ENCODE measurements around the gene SLC7A6OS.

SLC7A6OS gene

GRCh38 chr16:68310774-68311511, at the start of gene SLC7A6OS, which contains the start of gene PRMT7:
TSS of gene SLC7A6OS (minus strand) at chr16:68310946. CDS start at chr16:68310926, 20 bp downstream.
TSS of gene PRMT7 (plus strand) at chr16:68311019. CDS start at chr16:68315980, 4,961 bp downstream.
- DNase-seq = peak; percentile 93

GRCh38 chr16:68359398-68360191, 48.8 kb upstream of the SLC7A6OS start:
- DNase-seq = no peak

GRCh38 chr16:68358951-68359350, 48.2 kb upstream of the SLC7A6OS start:
- no peak for DNase-seq

DNA sequence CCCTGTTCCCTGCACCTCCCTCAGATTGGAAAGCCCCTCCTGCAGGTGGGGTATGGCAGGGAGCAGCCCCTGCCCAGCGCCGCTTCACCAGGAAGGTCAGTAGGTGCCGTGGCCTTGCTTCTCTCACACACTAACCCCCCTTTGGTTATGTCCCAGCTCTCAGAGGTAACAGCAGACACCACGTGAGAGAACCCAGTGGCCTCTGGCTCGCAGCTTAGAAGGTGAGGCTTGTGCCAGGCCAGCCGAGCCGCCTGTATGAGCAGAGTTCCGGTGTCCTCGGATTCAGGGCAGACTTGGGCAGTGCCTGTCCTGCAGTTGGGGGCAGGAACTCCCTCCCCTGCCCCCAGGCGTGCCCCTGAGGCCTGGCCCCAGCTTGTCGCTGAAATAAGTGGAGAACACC, 47.2 kb upstream of the SLC7A6OS start:
- no peak for DNase-seq

GRCh38 chr16:68357521-68357922, 46.8 kb upstream of the SLC7A6OS start:
- no peak for DNase-seq

DNA sequence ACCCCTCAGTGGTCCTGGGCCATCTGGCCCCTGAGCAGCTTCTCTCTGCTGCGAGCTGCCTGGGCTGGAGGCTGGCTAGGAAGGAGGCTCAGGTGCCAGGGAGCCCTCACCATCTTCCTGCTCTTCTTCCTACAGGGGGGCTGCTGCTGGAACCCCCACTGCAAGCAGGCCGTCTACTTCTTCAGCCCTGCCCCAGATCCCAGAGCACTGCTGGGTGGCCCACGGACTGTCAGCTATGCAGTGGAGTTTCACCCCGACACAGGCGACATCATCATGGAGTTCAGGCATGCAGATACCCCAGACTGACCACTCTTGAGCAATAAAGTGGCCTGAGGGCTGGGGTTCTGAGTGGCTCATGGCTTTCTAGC, 46.2 kb upstream of the SLC7A6OS start:
- no peak for DNase-seq

- peak; percentile 70 for DNase-seq
Observed at GRCh38 chr16:68356249-68356918, 45.6 kb upstream of the SLC7A6OS start.

- DNase-seq = no peak
Observed at GRCh38 chr16:68355447-68356248, 44.9 kb upstream of the SLC7A6OS start.

- no peak for DNase-seq
Observed at GRCh38 chr16:68354816-68355215, 44.1 kb upstream of the SLC7A6OS start.

- DNase-seq = no peak
Observed at GRCh38 chr16:68353366-68353765, 42.6 kb upstream of the SLC7A6OS start.

- DNase-seq = no peak
Observed at GRCh38 chr16:68351991-68352431, 41.3 kb upstream of the SLC7A6OS start.

DNA sequence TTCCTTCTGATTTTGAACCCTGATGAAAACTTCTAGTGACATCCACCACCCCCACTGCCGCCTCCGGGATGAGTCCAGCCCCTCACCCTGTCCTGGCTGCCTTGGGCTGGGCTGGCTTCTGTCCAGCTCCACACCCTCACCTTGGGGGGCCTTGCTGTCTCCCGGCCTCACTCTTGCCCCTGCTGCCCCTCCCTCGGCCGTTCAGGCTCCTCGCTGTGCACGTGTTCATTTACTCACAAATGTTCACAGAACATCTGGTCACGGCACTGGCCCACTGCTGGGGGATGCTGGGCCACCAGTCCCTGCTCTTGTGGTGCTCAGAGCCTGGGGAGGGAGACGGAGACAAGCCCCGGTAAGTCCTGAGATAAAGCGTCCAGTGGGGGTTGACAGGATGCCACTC, 40.7 kb upstream of the SLC7A6OS start:
- DNase-seq = no peak

DNA sequence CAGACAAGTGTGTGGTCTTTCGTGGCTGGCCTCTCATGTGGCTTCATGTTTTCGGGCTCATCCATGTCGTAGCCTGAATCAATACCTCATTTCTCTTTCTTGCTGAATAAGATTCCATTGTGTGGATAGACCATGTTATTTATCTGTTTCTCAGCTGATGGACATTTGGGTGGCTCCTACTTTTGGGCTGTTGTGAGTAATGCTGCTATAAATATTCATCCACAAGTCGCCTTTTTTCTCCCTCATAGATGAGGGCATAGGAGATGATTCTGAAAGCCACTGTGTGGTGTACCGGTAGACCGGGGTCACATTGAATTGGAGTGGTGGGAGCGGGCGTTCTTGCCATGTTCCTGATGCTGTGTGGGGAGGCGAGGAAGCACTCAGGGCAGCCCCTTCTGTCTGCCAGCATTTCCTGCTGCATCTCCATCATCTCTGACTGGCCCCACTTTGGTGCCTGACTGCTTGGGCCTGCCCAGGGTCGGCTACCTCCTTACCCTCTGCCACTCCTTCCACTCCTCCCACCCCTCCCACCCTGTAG, 40.1 kb upstream of the SLC7A6OS start:
- DNase-seq = no peak

DNA sequence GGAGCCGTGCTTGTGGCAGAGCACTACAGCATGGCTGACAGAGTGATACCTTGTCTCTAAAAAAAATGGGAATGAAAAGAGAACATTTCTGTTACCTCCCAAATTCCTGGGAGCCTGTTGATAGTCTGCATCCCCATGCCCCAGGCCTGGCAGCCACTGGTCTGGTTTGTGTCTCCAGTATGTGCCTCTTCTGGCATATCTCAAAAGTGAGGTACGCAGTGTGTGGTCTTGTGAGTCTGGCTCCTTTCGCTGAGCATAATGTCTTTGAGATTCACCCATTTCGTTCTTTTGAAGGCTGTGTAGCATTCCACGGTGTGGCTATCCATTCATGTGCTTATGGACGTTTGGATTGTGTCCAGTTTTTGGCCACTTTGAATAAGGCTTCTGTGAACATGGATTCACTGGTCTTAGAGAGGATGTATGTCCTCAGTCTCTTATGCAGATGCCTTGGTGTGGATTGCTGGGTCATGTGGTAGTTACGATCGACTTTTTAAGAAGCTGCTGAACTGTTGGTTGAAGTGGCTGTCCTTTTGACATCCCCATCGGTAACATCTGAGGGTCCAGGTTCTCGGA, 39.2 kb upstream of the SLC7A6OS start:
- DNase-seq = no peak

GRCh38 chr16:68348639-68349445, 38.1 kb upstream of the SLC7A6OS start:
- no peak for DNase-seq

DNA sequence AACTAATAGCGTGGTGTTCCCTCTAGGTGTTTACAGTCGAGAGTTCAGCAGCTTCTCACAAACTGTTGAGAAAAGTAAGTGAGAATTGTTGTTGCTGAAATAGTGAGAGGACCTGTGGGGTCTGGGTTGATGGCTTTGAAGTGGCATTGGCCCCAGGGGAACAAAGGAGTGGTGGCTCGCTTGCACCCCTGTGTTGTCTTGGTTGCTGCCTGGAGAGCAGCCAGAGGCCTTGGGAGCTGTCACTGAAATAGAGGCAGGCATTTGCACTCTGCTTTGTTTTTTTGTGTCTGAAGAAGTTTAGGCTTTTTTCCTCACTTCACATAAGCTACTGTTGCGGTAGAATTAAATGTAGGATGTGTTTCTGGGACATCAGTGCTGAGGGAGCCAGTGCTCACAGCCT, 36.9 kb upstream of the SLC7A6OS start:
- no peak for DNase-seq

DNA sequence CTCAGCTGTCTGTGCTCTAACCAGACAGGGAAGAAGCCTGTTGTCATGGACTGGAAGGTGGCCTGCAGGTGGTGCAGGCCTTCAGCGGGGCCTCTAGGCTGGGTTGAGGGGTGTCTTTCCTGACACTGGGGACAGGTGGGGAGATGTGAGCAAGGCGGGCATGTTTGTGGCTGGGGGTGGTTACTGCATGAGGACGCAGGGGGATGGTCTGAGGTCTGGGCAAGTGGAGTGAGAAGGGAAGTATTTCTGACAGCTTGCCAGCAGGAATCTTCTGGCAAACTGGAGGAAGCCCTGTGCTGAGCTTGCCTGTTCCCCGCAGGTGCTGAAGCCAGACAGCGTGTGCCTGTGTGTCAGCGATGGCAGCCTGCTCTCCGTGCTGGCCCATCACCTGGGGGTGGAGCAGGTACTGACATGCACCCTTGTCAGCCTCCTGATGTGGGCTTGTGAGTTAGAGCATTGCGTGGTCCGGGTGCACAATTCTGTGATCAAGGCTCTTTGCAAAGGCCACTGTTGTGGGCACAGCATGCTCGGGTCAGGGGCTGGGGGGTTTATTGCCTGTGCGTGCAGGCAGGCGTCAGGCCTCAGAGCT, 36.2 kb upstream of the SLC7A6OS start:
- DNase-seq = no peak

- DNase-seq = no peak
Observed at GRCh38 chr16:68345958-68346635, 35.4 kb upstream of the SLC7A6OS start.

DNA sequence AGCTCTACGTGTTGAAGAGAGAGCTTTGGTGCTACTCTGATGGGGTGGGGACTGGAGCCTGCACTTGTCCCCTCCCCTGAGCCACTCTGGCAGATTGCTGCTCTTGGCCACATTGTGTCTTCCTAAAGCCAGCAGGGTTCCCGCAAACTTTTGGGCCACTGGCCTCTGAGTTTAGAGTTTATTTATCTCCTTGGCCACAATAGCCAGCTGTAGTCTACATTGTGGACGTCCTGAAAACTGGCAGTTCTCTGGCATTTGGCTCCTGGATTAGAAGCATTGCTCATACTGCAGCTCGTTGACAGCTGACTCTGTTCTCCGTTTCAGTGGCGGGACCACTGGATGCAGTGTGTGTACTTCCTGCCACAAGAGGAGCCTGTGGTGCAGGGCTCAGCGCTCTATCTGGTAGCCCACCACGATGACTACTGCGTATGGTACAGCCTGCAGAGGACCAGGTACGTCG, 34.6 kb upstream of the SLC7A6OS start:
- no peak for DNase-seq

- no peak for DNase-seq
Observed at GRCh38 chr16:68344252-68344651, 33.5 kb upstream of the SLC7A6OS start.
